Tibial nerve (tissue), 4 donors: ENCODE measurements around the gene SFXN4. TPM values are rescaled to one million over a fixed set of nuclear protein-coding genes. Genes with fewer than 3 reads are reported as not detected.
A peak's percentile ranks its signal among the peaks of the same experiment; 100 is the strongest.

Source experiments
- DNase-seq, 2 donors: peaks; one replicate each; pipeline ENCODE4 v3.0.0-alpha.2; 2019; ENCODE audit warnings: low spot score in 2 of 2
- H3K27ac ChIP-seq, 4 donors: fragments of 200-600 bp; sonication (generic) in 3 of 4; one replicate each; pipeline ENCODE4 v1.5.1; 2017 to 2019; ENCODE audit warnings: mild to moderate bottlenecking in 1 of 4
- H3K27me3 ChIP-seq, 2 donors: fragments of 200-600 bp; sonication (generic) in 1 of 2; one replicate each; pipeline versions ENCODE4 v1.5.1 to v1.6.0; 2017 to 2019
- H3K36me3 ChIP-seq, 3 donors: fragments of 200-600 bp; sonication (generic); one replicate each; pipeline ENCODE4 v1.5.1; 2018 to 2019
- H3K4me1 ChIP-seq, 4 donors: fragments of 200-600 bp; sonication (generic) in 3 of 4; one replicate each; pipeline ENCODE4 v1.5.1; 2017 to 2019
- H3K4me3 ChIP-seq, 4 donors: fragments of 200-600 bp; sonication (generic) in 3 of 4; one replicate each; pipeline ENCODE4 v1.5.1; 2017 to 2019; ENCODE audit warnings: mild to moderate bottlenecking in 1 of 4, moderate library complexity in 1 of 4
- H3K9me3 ChIP-seq, 4 donors: fragments of 200-600 bp; sonication (generic) in 3 of 4; one replicate each; pipeline ENCODE4 v1.5.1; 2017 to 2019
- EP300 ChIP-seq, 2 donors: sonication (generic); formaldehyde crosslinking; IDR thresholded peaks; one replicate each; pipeline ENCODE4 v1.6.1; 2017; ENCODE audit warnings: antibody characterized with exemption in 2 of 2, mild to moderate bottlenecking in 1 of 2
- POLR2A ChIP-seq, 2 donors: fragments of 450-650 bp; IDR thresholded peaks; one replicate each; pipeline ENCODE4 v1.6.1; 2017; ENCODE audit warnings: antibody characterized with exemption in 2 of 2, mild to moderate bottlenecking in 2 of 2, moderate library complexity in 2 of 2
- WGBS, 2 donors: methylation state at CpG; one replicate each; pipeline ENCODE4 v1.1.5; 2018; 5-methylcytosine and 5-hydroxymethylcytosine counted together
- total RNA-seq, 4 donors: library from RNA; depleted of rRNA; stranded (reverse); fragments of >200 nt; gene quantifications; one replicate each; pipeline ENCODE4 v1.1.0, GENCODE V29; 2016
- TF ChIP-seq, protein P1 (sequence below), 5 experiments: fragments of 200-600 bp in 3 of 5; fragments of 450-650 bp in 2 of 5; sonication (generic) in 3 of 5; IDR thresholded peaks; one replicate each; pipeline ENCODE4 v1.5.1; 2016 to 2019; ENCODE audit warnings: antibody characterized with exemption in 5 of 5, mild to moderate bottlenecking in 3 of 5, moderate library complexity in 2 of 5

The SFXN4 gene
- total RNA-seq, 4 donors from 2014 or later = 12.7 to 301 (median 19.1) TPM

DNA sequence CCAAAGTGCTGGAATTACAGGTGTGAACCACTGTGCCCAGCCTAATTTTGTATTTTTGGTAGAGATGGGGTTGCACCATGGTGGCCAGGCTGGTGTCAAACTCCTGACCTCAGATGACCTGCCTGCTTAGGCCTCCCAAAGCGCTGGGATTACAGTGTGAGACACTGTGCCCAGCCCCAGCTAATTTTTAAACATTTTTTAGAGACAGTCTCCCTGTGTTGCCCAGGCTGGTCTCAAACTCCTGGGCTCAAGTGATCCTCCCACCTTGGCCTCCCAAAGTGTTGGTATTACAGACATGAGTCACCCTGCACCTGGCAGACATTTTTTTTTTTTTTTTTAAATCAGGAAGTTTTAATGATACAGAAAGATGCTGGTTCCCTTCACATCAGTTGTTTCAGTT is 46.1 kb downstream of the SFXN4 start:
- H3K27ac ChIP-seq = no peak overlapping the region
- H3K36me3 ChIP-seq = peaks cover 0 to 93% (median 9%) of the 10 kb centered on the region in 3 donors

DNA sequence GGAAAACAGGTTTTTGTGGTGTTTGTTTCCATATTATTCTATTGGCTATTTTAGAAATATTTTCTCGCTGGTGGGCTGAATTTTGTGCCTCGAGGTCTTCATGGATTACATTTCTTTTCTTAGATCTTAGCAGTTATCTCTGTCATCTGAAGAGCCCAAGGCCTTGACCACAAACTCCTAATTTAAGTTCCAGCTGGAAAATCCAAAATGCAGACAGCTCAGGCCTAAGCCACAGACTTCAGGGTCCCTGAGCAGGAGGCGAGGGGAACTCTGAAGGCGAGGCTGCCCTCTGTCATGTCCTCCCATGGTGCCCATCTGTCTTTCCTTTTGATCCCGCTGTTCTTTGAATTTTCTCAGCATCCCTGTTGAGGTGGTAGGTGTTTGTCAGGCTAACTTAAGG is 47.3 kb downstream of the SFXN4 start:
- DNase-seq = no peak
- H3K9me3 ChIP-seq = no peaks in the 10 kb centered on the region
- no peak overlapping the region for H3K27ac ChIP-seq
- H3K4me1 ChIP-seq = no peaks in the 10 kb centered on the region
- 91 to 93% methylated on average over 5 of the region's 5 CpGs for WGBS, 2 donors
- TF ChIP-seq EP300 (IDR thresholded peaks at IDR 0.05) (no peak), POLR2A (IDR thresholded peaks at IDR 0.05) (no peak)
- TF ChIP-seq, protein P1, sequence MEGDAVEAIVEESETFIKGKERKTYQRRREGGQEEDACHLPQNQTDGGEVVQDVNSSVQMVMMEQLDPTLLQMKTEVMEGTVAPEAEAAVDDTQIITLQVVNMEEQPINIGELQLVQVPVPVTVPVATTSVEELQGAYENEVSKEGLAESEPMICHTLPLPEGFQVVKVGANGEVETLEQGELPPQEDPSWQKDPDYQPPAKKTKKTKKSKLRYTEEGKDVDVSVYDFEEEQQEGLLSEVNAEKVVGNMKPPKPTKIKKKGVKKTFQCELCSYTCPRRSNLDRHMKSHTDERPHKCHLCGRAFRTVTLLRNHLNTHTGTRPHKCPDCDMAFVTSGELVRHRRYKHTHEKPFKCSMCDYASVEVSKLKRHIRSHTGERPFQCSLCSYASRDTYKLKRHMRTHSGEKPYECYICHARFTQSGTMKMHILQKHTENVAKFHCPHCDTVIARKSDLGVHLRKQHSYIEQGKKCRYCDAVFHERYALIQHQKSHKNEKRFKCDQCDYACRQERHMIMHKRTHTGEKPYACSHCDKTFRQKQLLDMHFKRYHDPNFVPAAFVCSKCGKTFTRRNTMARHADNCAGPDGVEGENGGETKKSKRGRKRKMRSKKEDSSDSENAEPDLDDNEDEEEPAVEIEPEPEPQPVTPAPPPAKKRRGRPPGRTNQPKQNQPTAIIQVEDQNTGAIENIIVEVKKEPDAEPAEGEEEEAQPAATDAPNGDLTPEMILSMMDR (IDR thresholded peaks at IDR 0.05) = no peak
- no peaks in the 10 kb centered on the region for H3K27me3 ChIP-seq
- H3K36me3 ChIP-seq = peaks cover 0 to 93% (median 9%) of the 10 kb centered on the region in 3 donors
- H3K4me3 ChIP-seq = no peak overlapping the region

More for the DNA sequence above, 46.1 kb downstream of the SFXN4 start:
- TF ChIP-seq POLR2A (IDR thresholded peaks at IDR 0.05) = no peak
- TF ChIP-seq EP300 (IDR thresholded peaks at IDR 0.05) = no peak
- TF ChIP-seq, protein P1 (IDR thresholded peaks at IDR 0.05) = no peak
- WGBS, 2 donors = 88% methylated on average over 1 of the region's 1 CpG
- Histone ChIP-seq H3K4me1 (no peaks in the 10 kb centered on the region), H3K9me3 (no peaks in the 10 kb centered on the region), H3K4me3 (no peak overlapping the region), H3K27me3 (no peaks in the 10 kb centered on the region)
- no peak for DNase-seq

DNA sequence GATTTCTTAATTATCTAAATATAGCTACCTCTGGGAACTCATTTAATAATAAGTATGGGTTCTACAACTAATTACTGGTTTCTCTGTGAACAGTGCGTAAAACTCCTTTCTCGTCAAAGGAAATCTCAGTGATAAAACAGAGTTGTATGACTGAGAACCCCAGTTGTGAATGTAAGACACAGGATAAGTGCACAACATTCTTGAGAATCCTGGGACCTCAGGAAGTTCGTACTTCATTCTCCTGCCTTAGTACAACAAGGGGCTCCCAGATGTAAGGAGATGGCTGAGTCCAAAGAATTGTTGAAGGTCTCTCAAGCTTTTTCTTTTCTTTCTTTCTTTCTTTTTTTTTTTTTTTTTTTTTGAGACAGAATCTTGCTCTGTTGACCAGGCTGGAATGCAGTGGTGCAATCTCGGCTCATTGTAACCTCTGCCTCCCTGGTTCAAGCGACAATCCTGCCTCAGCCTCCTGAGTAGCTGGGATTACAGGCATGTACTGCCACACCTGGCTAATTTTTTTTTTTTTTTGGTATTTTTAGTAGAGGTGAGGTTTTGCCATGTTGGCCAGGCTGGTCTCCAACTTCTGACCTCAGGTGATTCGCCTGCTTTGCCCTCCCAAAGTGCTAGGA is 49.1 kb downstream of the SFXN4 start:
- DNase-seq = no peak
- Histone ChIP-seq H3K27me3 (no peaks in the 10 kb centered on the region), H3K9me3 (no peaks in the 10 kb centered on the region), H3K36me3 (peaks cover 0 to 93% (median 5%) of the 10 kb centered on the region in 3 donors), H3K4me3 (no peak overlapping the region), H3K27ac (no peak overlapping the region), H3K4me1 (no peaks in the 10 kb centered on the region)
- TF ChIP-seq POLR2A (IDR thresholded peaks at IDR 0.05) = no peak
- TF ChIP-seq, protein P1 (IDR thresholded peaks at IDR 0.05) = no peak
- no peak for TF ChIP-seq EP300 (IDR thresholded peaks at IDR 0.05)
- WGBS, 2 donors = 86 to 89% methylated on average over 6 of the region's 6 CpGs

DNA sequence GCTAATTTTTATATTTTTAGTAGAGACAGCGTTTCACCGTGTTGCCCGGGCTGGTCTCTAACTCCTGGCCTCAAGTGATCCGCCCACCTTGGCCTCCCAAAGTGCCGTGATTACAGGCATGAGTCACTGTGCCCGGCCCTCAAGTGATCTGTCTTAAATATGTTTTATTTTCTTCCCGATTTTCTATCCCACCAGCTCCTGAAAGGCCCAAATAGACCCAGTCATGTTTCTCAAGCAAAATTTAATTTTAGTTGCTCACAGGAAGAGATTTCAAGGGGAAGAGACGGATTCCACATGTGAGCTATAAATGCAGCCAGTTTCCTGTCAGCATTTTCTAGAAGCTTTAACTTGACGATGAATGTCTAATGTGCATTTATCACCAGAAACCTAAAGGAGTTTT is 49.6 kb downstream of the SFXN4 start:
- Histone ChIP-seq H3K9me3 (no peaks in the 10 kb centered on the region), H3K27ac (no peak overlapping the region), H3K27me3 (no peaks in the 10 kb centered on the region), H3K36me3 (peaks cover 0 to 95% (median 5%) of the 10 kb centered on the region in 3 donors), H3K4me1 (no peaks in the 10 kb centered on the region), H3K4me3 (no peak overlapping the region)
- 80 to 92% methylated on average over 9 of the region's 9 CpGs for WGBS, 2 donors
- TF ChIP-seq POLR2A (IDR thresholded peaks at IDR 0.05) (no peak), EP300 (IDR thresholded peaks at IDR 0.05) (no peak)
- TF ChIP-seq, protein P1 (IDR thresholded peaks at IDR 0.05) = no peak
- no peak for DNase-seq

DNA sequence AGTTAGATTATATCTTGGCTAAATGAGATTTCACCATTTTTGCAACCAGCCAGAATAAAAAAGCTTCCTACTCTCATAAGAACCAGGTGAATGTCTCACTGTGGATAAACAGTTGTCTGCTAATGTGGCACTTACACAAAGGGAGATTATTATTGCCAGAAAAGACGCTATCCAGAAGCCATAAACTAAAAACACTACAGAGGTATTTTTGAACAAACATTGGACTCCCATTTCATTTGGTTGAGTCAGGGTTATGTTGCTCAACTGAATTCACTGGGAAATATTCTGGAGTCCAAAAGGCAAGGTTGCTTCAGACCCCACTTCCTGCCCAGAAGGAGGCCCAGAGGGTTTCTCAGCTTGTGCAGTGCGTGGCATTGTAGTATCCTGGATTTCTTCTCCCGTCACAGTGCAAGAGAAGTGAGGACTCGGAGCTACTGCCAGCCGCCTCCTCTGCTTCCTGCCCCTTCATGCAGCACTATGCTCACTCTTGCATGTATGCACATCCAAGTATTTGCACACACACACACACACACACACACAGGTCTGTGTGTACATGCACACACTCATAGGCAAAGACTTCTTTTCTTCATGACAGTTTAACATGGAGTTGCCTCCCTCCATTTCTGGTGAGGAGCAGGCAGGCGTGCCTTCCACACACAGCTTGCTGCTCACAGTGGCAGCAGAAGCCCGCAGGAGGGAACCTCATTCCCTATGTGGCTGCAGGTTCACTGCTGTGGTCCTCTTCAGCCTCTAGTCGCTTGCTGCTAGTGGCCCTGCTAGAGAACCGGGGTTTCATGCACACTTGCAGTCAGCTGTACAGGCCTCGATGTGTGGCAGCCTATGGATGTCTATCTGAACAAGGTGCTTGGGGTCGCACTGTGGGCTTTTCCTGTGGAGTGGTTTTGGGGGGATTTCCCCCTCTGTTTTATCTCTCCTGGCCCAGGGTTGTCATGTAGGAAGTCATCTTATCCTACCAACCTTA is 51.5 kb downstream of the SFXN4 start:
- no peaks in the 10 kb centered on the region for H3K9me3 ChIP-seq
- no peaks in the 10 kb centered on the region for H3K4me1 ChIP-seq
- peaks cover 0 to 95% (median 5%) of the 10 kb centered on the region in 3 donors for H3K36me3 ChIP-seq
- WGBS, 2 donors = 80 to 89% methylated on average over 11 of the region's 11 CpGs
- no peak for DNase-seq
- no peak overlapping the region for H3K4me3 ChIP-seq
- no peak for TF ChIP-seq POLR2A (IDR thresholded peaks at IDR 0.05)
- TF ChIP-seq, protein P1 (IDR thresholded peaks at IDR 0.05) = no peak
- TF ChIP-seq EP300 (IDR thresholded peaks at IDR 0.05) = peak in 1 of 2 donors; percentile 18
- no peaks in the 10 kb centered on the region for H3K27me3 ChIP-seq
- H3K27ac ChIP-seq = no peak overlapping the region
